Measurements from ENCODE around the gene C1S.
A peak's percentile ranks its signal among the peaks of the same experiment; 100 is the strongest.

C1S gene

GRCh38 chr12:7019043-7019569, 41.4 kb upstream of the C1S start:
- H3K79me2 ChIP-seq (ENCODE audit: control insufficient read depth, insufficient read depth, low read length, poor library complexity) = no peaks in the 10 kb centered on the region
- H3K14ac ChIP-seq (ENCODE audit: low read length) = no peak overlapping the region
- H2BK5ac ChIP-seq (ENCODE audit: low read depth, low read length, poor library complexity) = no peak overlapping the region
- H3K27me3 ChIP-seq (ENCODE audit: insufficient read depth, low read length) = no peaks in the 10 kb centered on the region
- peaks cover 2 to 6% of the 10 kb centered on the region in 2 experiments for H3K4me1 ChIP-seq (ENCODE audit: control insufficient read depth in 1 of 2, insufficient read depth in 2 of 2, low read length in 2 of 2)
- H3K9me3 ChIP-seq (ENCODE audit: insufficient read depth, low read depth, low read length) = no peaks in the 10 kb centered on the region
- H2BK12ac ChIP-seq (ENCODE audit: low read length) = no peak overlapping the region
- no peak overlapping the region for H3K4ac ChIP-seq (ENCODE audit: low read depth, low read length)
- H3K9ac ChIP-seq (ENCODE audit: low read length) = no peak overlapping the region
- peak overlapping the region; percentile 56 for H3K4me2 ChIP-seq (ENCODE audit: low read length)
- peak overlapping the region; percentile 84 for H4K8ac ChIP-seq (ENCODE audit: low read depth, low read length)
- peak overlapping the region; percentile 99 for H3K27ac ChIP-seq (ENCODE audit: low read depth, low read length)
- peak in 1 of 2 donors; percentile 44 for DNase-seq
- H2AFZ ChIP-seq (ENCODE audit: insufficient read depth, low read length, poor library complexity) = no peak overlapping the region
- H3K79me1 ChIP-seq (ENCODE audit: low read length) = peaks cover 5% of the 10 kb centered on the region
- peaks cover 0 to 2% of the 10 kb centered on the region in 2 experiments for H3K36me3 ChIP-seq (ENCODE audit: control insufficient read depth in 1 of 2, insufficient read depth in 2 of 2, low read length in 2 of 2)
- H2BK120ac ChIP-seq (ENCODE audit: insufficient read depth, low read length, poor library complexity) = no peak overlapping the region
- no peak overlapping the region for H4K12ac ChIP-seq (ENCODE audit: low read depth, low read length)
- H4K91ac ChIP-seq (ENCODE audit: low read depth, low read length) = no peak overlapping the region
- no peak overlapping the region for H3K23ac ChIP-seq (ENCODE audit: low read length)
- H3K18ac ChIP-seq (ENCODE audit: low read length) = no peak overlapping the region
- H3K4me3 ChIP-seq (ENCODE audit: low read depth, low read length) = no peak overlapping the region
- H2AK5ac ChIP-seq (ENCODE audit: low read length) = no peak overlapping the region
- no CpG with 5 or more reads among the region's 6 CpGs for WGBS (ENCODE audit: extremely low coverage, insufficient coverage, insufficient read length)

- DNase-seq = no peak
- H2BK12ac ChIP-seq (ENCODE audit: low read length) = no peak overlapping the region
- H3K4me3 ChIP-seq (ENCODE audit: low read depth, low read length) = no peak overlapping the region
- H3K23ac ChIP-seq (ENCODE audit: low read length) = no peak overlapping the region
- peaks cover 0 to 6% of the 10 kb centered on the region in 2 experiments for H3K4me1 ChIP-seq (ENCODE audit: control insufficient read depth in 1 of 2, insufficient read depth in 2 of 2, low read length in 2 of 2)
- H3K27ac ChIP-seq (ENCODE audit: low read depth, low read length) = no peak overlapping the region
- H3K36me3 ChIP-seq (ENCODE audit: control insufficient read depth in 1 of 2, insufficient read depth in 2 of 2, low read length in 2 of 2) = no peaks in the 10 kb centered on the region
- H3K14ac ChIP-seq (ENCODE audit: low read length) = no peak overlapping the region
- H3K27me3 ChIP-seq (ENCODE audit: insufficient read depth, low read length) = no peaks in the 10 kb centered on the region
- H2AK5ac ChIP-seq (ENCODE audit: low read length) = no peak overlapping the region
- no peak overlapping the region for H4K8ac ChIP-seq (ENCODE audit: low read depth, low read length)
- H3K79me2 ChIP-seq (ENCODE audit: control insufficient read depth, insufficient read depth, low read length, poor library complexity) = no peaks in the 10 kb centered on the region
- H3K4me2 ChIP-seq (ENCODE audit: low read length) = no peak overlapping the region
- no peaks in the 10 kb centered on the region for H3K9me3 ChIP-seq (ENCODE audit: insufficient read depth, low read depth, low read length)
- H3K79me1 ChIP-seq (ENCODE audit: low read length) = peaks cover 5% of the 10 kb centered on the region
- WGBS (ENCODE audit: extremely low coverage, insufficient coverage, insufficient read length) = no CpG with 5 or more reads among the region's 5 CpGs
- H2AFZ ChIP-seq (ENCODE audit: insufficient read depth, low read length, poor library complexity) = no peak overlapping the region
- no peak overlapping the region for H3K18ac ChIP-seq (ENCODE audit: low read length)
- H2BK120ac ChIP-seq (ENCODE audit: insufficient read depth, low read length, poor library complexity) = no peak overlapping the region
- H4K91ac ChIP-seq (ENCODE audit: low read depth, low read length) = no peak overlapping the region
- no peak overlapping the region for H3K4ac ChIP-seq (ENCODE audit: low read depth, low read length)
- H2BK5ac ChIP-seq (ENCODE audit: low read depth, low read length, poor library complexity) = no peak overlapping the region
- H4K12ac ChIP-seq (ENCODE audit: low read depth, low read length) = no peak overlapping the region
- H3K9ac ChIP-seq (ENCODE audit: low read length) = no peak overlapping the region
Measured at GRCh38 chr12:7021956-7022355, 38.6 kb upstream of the C1S start.

GRCh38 chr12:7023114-7023513, 37.4 kb upstream of the C1S start:
- Histone ChIP-seq H3K27me3 (ENCODE audit: insufficient read depth, low read length) (no peaks in the 10 kb centered on the region), H4K91ac (ENCODE audit: low read depth, low read length) (no peak overlapping the region), H2AFZ (ENCODE audit: insufficient read depth, low read length, poor library complexity) (no peak overlapping the region), H4K12ac (ENCODE audit: low read depth, low read length) (no peak overlapping the region), H3K4me1 (ENCODE audit: control insufficient read depth in 1 of 2, insufficient read depth in 2 of 2, low read length in 2 of 2) (peaks cover 0 to 2% of the 10 kb centered on the region in 2 experiments), H3K27ac (ENCODE audit: low read depth, low read length) (no peak overlapping the region), H2AK5ac (ENCODE audit: low read length) (no peak overlapping the region), H3K9me3 (ENCODE audit: insufficient read depth, low read depth, low read length) (no peaks in the 10 kb centered on the region), H2BK120ac (ENCODE audit: insufficient read depth, low read length, poor library complexity) (no peak overlapping the region), H3K79me2 (ENCODE audit: control insufficient read depth, insufficient read depth, low read length, poor library complexity) (no peaks in the 10 kb centered on the region), H3K36me3 (ENCODE audit: control insufficient read depth in 1 of 2, insufficient read depth in 2 of 2, low read length in 2 of 2) (no peaks in the 10 kb centered on the region), H4K8ac (ENCODE audit: low read depth, low read length) (no peak overlapping the region), H3K14ac (ENCODE audit: low read length) (no peak overlapping the region), H3K79me1 (ENCODE audit: low read length) (peaks cover 4% of the 10 kb centered on the region), H3K4me3 (ENCODE audit: low read depth, low read length) (no peak overlapping the region), H3K9ac (ENCODE audit: low read length) (no peak overlapping the region), H2BK12ac (ENCODE audit: low read length) (no peak overlapping the region), H2BK5ac (ENCODE audit: low read depth, low read length, poor library complexity) (no peak overlapping the region), H3K4me2 (ENCODE audit: low read length) (no peak overlapping the region), H3K4ac (ENCODE audit: low read depth, low read length) (no peak overlapping the region), H3K18ac (ENCODE audit: low read length) (no peak overlapping the region), H3K23ac (ENCODE audit: low read length) (no peak overlapping the region)
- no peak for DNase-seq
- WGBS (ENCODE audit: extremely low coverage, insufficient coverage, insufficient read length) = no CpG with 5 or more reads among the region's 3 CpGs

DNA sequence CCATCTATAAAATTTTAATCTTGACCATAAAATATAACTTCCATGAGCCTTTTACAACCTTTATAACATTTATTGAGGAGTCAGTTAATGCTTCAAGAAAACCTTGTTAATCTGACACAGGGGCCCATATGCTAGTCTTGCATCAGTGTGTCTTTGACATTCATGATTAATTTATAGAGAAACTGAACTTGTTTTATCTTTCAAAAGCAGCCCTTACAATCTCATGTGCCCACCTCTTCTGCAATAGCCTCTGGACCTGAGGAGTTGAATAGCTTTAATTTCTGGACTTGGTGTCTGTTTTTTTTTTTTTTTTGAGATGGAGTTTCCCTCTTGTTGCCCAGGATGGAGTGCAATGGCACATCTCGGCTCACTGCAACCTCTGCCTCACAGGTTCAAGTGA, 33.7 kb upstream of the C1S start:
- Histone ChIP-seq H3K36me3 (ENCODE audit: control insufficient read depth in 1 of 2, insufficient read depth in 2 of 2, low read length in 2 of 2) (no peaks in the 10 kb centered on the region), H2AK5ac (ENCODE audit: low read length) (no peak overlapping the region), H2AFZ (ENCODE audit: insufficient read depth, low read length, poor library complexity) (no peak overlapping the region), H4K8ac (ENCODE audit: low read depth, low read length) (no peak overlapping the region), H3K79me1 (ENCODE audit: low read length) (no peaks in the 10 kb centered on the region), H2BK120ac (ENCODE audit: insufficient read depth, low read length, poor library complexity) (no peak overlapping the region), H3K23ac (ENCODE audit: low read length) (no peak overlapping the region), H2BK12ac (ENCODE audit: low read length) (no peak overlapping the region), H2BK5ac (ENCODE audit: low read depth, low read length, poor library complexity) (no peak overlapping the region), H3K18ac (ENCODE audit: low read length) (no peak overlapping the region), H3K14ac (ENCODE audit: low read length) (no peak overlapping the region), H3K4me1 (ENCODE audit: control insufficient read depth in 1 of 2, insufficient read depth in 2 of 2, low read length in 2 of 2) (no peaks in the 10 kb centered on the region), H3K4me3 (ENCODE audit: low read depth, low read length) (no peak overlapping the region), H3K27me3 (ENCODE audit: insufficient read depth, low read length) (no peaks in the 10 kb centered on the region), H3K27ac (ENCODE audit: low read depth, low read length) (no peak overlapping the region), H3K4ac (ENCODE audit: low read depth, low read length) (no peak overlapping the region), H3K9ac (ENCODE audit: low read length) (no peak overlapping the region), H3K79me2 (ENCODE audit: control insufficient read depth, insufficient read depth, low read length, poor library complexity) (no peaks in the 10 kb centered on the region), H4K91ac (ENCODE audit: low read depth, low read length) (no peak overlapping the region), H3K9me3 (ENCODE audit: insufficient read depth, low read depth, low read length) (peaks cover 3% of the 10 kb centered on the region), H3K4me2 (ENCODE audit: low read length) (no peak overlapping the region), H4K12ac (ENCODE audit: low read depth, low read length) (no peak overlapping the region)
- no CpG with 5 or more reads among the region's 1 CpG for WGBS (ENCODE audit: extremely low coverage, insufficient coverage, insufficient read length)
- DNase-seq = no peak
